Measurements from ENCODE around the gene SNX5.
A peak's percentile ranks its signal among the peaks of the same experiment; 100 is the strongest.

The SNX5 gene

DNA sequence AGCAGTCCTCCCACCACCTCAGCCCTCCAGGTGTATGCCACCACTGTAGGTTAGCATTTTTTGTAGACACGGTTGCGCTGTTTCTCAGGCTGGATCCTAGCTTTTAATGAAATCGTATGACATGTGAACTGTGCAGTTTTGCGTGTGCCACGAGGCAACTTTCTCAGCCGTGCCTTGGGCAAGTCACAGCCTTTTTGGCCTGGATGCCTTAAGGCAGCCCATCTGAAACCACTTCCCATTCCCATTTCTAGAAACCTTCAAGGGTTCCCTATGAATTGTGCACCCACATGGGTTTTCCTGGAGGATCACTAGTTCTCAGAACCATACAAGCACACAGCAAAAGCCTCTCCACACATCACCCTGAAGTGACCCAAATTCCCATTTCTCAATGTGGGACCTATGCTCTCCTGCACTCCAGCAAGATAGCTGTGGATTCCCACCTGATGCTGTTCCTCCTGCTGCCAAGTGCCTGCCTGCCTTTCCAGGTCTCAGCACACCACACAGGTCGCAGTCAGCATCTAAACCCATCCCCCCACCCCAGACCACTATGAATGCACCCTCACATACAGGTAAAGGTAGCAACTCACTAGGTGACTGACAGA lies 28.9 kb downstream of the SNX5 start:
- no peak for DNase-seq

DNA sequence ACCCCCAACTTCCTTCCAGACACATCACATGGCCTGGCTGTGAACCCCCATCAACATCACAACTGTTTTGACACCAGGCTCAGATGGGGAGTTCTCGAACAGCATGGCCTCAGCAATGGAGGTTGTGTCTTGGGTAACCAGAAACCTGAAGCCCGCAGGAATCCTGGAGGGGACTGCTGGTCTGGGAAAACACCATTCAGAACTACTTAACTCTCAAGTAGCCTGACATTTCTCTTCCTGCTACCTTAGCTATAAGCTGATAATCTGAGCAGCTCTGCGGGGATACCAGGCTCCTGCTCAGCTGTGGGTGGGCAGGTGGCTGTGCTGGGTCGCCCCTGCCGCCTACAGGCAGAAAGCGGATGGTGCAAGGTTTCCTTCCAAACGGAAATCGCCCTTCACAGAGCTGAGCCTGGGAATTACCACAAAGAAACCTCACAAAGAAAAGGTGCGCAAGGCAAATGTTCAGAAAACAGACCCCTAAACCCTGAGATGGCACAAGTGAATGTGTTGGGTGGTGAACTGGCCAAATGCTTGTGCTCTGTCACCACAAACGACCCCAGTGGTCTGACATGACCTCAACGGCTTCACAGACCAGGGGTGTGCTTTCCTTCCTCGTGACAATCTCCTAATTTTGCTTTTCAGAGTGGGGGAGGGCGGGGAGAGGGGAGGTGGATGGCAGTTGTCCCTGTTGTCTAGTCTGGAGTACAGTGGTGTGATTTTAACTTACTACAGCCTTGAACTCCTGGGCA lies 29.5 kb downstream of the SNX5 start:
- DNase-seq = peak; percentile 56 to 62

DNA sequence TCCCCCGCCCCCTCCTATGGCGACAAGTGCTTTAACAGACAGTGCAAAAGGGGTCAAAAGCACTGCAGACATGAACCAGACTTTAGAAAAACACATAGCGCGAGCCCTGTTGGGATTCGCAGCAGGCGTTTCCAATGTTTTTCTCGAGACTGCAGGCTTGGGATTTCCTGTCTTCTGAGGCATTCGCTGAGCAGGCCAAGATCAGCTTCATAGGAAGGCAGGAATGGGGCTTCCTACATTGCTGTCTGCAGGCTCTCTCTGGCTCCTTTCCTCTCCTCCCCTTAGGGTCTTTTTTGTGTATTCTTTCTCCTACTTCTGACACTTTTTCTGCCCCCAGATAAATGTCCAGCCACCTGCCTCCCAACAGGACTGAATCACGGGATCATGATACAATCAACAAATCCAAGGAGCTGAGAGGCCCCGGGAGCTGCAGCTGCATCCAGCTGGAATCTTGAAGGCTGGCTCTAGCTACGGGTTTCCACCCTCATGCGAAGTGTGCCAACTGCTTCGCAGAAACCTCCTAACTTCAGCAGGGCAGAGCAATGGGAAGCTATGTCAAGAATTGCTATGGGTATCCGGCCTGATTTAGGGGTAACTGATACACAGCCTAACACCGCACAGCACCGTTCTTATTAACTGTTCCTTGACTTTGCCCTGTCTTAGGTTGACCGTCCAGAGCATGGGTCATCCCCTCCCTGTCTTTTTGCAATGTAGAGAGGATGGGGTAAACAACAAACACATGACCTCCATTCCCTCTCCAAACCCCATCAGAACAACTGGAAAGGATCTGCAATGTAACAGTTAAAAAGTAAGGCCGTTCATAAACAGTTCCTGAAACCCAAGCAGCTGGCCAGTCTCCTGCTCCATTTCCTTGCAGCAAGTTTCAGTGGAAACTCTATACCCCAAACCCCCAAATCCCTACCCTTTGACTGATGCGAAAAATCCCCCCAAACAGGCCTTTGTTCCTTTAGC lies 31.5 kb downstream of the SNX5 start:
- no peak for DNase-seq

DNA sequence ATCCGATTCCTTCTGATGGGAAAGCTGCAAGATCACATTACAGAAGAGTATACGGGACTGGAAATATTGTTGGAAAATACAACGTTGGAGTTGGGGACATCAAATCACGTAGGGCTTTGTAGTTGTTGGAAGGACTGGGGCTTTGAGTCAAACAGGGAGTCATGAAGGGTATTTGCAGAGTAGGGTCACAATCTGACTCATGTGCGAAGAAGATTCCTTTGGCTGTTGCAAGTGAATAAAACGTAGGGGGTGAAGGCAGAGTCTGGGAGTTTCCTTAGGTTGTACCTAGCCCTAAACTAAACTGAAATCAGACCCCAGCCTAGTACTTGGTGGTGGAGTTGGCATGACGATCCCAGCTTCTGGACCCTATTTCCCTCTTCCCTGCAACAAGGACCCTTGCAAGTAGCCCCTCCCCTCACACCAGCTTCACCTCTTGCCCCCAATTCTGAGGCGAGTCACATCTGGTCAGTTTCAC lies 32.3 kb downstream of the SNX5 start:
- DNase-seq = no peak

DNA sequence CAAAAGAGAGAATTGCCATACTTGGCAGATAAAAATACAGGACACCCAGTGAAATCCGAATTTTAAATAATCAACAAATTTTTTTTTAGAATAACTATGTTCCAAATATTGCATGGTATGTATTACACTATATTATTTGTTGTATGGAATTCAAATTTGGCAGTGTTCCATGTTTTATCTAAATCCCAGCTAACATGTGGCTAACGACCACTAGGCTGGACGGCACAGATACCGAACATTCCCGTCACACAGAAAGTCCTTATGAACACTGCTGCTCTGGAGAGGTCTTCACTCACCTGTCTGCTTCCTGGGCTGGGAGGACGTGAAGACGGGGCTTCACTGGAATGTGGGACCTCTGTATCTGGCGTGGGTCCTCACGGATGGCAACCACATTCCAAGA lies 32.8 kb downstream of the SNX5 start:
- DNase-seq = no peak

DNA sequence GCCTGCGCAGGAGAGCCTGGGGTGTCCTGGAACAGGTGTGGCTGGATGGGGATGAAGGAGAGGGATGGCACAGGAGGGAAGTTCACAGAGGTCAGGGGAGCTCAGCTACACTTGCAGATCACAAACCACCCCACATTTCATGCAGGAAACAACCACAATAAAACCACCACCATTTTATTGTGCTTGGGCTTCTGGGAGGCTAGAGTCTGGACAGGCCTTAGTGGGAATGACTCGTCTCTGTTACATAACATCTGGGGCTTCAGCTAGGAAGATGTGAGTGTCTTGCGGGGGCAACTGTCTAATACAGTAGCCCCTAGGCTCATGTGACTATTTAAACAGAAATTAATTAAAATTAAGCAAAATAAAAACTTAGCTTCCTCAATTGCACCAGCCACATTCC lies 33.4 kb downstream of the SNX5 start:
- DNase-seq = no peak

DNA sequence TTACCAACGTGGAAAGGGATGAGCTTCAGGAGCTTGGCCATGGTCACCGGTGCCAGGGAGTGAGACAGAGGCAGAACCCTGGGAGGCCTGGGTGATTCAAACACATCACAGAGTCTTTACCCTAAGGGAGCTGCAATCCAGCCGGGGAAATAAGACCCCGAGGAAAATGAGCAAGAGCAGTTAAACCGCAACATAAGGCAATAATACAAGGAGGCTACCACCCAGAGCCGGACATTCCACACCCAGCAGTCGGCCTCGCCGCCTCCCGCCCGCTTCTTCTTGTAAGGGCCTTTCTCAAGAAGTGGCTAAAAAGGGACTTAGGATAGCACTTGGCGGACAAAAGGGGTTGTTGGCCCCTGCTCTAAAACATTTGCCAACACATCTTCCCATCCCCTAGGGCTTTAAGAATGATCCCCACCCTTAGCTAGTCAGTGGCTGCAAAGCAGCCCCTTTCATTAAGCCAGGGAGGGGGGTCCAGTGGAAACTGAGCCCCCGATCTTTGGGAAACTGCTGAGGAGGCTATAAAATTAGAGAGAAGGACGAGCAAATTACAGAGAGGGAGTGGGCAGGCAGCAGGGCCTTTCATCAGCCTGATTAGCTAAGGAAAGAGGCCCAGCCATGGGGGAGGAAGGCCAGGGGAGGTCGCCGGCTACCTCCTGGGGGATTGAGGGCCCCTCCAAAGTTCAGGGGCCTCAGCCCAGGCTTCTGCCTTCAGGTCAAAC lies 34.3 kb downstream of the SNX5 start:
- DNase-seq = no peak

DNA sequence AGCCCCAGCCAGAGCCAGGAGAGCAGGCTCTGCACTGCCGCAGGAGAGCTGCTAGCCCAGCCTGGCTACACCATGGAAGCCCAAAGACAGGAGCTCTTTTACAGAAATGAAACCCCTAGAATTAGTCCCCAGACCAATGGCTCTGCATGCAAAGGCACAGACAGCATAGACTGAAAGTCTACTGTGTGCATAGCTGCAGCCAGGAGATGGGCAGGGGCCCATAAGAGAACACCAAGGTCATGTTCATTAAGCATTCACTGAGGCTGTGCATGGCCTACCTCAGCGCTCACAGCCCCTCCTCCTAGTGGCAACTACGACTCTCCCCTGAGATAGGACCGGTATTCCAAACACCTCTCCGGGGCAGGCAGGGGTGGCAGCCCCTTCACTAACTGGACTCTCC lies 34.9 kb downstream of the SNX5 start:
- no peak for DNase-seq

DNA sequence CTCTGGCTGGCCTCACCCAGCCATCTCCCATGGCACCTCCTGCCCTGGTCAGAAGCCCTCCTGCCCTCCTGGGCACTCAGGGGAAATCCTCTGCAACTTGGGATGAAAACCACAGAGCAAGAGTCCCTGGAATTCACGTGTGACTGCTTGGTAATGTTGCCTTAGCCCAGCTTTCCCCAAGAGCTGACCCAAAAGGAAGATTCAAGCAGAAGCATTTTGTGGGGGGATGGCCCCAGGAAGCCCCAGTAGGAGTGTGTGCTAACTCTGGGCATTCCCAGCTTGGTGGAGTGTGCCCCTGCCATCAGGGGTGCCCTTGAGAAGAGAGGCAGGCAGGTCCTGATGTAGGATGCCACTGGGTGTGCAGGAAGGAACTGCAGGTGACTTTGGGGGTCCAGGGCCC lies 35.5 kb downstream of the SNX5 start:
- DNase-seq = no peak

DNA sequence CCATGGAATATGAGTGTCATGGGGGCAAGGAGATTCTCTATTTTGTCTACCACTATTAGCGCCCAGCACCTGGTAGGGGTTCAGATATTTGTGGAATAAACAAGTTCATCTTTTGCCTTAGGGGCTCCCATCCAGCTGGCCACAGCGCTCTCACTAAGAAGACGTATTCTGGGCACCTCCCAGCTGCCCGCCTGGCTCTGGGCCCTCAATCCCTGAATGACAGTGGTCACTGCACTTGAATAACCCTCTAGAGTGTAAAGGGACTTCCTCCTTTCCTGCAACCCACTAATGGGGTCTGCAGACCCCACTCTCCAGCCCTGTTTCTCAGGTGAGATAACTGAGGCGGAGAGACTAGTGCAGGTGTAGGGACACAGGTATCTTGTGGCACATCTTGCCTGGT lies 36.2 kb downstream of the SNX5 start:
- DNase-seq = no peak

DNA sequence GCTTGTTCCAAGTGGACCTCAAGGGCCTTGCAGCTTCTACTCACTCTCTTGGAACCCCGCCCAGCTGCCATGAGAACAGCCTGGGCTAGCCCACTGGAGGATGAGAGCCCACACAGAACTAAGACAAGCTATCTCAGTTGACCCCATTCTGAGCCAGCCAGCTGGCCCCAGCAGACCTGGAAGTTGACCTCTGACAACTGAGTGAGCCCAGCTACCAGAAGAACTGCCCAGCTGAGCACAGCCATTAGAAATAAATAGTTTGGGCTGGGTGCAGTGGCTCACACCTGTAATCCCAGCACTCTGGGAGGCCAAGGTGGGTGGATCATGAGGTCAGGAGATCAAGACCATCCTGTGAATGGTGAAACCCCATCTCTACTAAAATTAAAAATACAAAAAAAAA lies 37.1 kb downstream of the SNX5 start:
- DNase-seq = no peak

DNA sequence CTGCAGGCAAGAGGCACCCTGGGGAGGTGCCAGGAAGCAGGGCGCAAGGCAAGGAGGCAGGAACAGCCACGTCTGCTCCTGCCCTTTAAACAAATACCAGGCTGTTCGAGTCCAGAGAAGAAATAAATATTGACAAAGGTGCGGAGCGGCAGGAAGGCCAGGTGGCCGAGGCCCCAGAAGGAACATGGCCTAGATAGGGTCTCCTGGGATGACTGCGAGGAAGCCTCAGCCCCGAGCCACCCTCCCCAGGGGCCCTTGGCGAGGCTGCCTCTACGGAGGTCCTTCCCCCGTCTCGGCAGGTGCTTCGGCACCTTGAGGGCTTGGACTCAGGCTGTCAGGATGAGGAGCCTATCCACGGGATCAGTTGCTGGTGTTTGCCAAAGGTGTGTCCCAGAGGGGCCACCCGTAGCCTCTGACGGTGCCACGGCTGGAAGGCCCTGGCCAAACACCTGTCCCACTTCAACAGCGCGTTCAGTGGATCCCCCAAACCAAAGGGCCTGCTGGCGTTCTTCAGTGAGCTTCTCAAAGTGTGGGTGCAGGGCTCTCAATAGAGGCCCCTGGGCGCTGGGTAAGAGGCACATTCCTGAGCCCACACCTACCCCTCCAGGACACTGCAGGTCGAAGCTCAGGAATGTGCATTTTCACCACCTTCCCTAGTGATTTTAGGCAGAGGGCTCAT lies 39.8 kb downstream of the SNX5 start:
- DNase-seq = no peak

DNA sequence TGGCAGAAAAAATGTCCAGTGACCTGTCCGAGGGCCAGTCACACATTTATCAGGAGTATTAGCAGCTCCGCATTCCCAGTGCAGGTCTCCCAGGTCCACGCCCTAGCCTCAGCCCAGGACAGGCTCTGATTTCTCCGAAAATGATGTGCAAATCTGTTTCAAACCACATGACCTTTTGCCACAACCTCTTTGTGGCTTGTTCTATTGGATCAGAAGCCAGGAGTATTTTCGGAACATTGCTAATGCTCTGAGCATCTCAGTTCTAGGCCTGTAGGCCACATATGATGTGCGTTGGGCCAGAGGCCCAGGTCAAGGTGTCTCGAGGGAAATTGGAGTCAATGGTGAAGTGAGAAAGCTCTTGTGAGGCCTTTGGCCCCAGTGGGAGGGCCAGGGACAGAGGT lies 40.4 kb downstream of the SNX5 start:
- DNase-seq = no peak

DNA sequence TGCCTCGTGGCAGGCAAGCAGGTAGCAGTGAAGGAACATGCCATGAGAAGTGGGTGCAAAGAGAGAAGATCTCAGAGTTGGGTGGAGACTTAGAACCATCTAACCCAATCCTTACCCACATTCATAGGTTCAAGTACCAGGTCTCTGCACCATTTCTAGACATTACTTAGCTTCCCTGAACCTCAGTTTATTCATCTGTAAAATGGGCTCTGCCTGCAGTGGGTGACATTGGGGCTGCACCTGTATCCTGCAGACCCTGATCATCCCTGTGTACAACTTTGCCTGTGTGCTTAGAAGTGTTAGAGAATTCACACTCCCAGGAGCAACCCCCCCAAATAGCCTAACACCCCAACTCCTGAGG lies 42.7 kb downstream of the SNX5 start:
- no peak for DNase-seq

DNA sequence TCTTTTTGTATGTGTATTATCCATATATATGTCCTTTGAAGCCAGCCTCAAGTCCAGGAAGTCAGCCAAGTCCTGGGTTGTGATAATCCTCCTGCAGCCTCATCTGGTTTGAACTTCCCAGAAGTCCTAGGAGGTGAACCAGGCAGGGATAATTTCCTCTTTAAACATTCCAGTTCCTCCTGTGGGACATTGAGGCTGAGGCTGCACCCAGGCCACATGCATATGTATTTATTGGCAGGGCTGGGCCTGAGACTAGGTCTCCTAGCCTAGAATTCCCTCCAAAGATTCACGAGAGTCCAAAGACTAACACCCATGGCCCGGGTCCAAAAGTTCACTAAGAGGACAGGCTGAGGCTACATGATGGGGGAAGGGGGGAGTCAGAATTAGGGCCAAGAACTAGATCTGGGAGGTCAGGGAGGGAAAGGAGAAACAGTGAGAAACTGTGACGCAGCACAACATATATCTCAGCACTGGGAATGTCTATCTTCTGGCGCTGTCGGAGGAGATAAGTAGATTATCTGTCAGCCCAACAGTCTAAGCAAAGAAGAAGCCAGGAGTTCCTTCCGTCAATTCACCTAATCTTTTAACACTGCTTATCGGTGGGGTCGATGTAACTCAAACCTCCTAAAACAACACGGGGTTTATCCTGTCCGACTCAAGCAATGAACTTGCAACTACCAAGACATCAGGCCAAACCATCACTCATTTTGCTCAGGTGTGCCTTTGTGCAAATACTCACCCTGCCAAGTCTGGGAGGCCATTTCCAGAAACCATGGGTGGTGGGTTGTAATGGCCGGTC lies 43.3 kb downstream of the SNX5 start:
- DNase-seq = no peak

DNA sequence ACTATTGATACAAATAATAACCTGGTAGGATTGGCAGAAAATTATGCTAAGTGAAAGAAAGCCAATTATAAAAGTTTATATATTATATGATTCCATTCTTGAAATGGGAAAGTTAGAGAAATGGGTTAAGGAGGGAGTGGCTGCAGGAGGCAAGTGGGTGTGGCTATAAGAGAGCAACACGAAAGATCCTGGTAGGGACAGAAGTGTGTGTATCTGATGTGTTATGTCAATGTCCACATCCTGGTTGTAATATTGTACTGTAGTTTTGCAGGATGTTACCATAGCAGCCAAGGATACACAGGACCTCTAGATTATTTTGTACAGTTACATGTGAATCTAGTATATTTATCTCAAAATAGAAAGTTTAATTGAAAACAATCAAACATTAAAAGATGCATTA lies 46.8 kb downstream of the SNX5 start:
- no peak for DNase-seq

DNA sequence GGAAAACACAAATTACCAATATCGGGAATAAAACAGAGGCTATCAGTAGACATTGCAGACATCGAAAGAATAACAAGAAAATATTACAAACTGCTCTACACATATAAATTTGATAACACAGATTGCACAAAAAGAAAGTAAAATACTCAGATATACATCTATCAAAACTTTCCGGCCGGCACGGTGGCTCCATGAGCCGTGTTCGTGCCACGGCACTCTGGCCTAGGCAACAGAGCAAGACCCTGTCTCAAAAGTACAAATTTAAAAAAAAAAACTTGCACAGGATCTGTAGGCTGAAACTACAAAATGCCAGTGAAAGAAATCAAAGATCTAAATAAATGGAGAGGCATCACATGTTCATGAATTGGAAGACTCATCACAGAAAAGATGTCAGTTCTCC lies 49.4 kb downstream of the SNX5 start:
- no peak for DNase-seq

DNA sequence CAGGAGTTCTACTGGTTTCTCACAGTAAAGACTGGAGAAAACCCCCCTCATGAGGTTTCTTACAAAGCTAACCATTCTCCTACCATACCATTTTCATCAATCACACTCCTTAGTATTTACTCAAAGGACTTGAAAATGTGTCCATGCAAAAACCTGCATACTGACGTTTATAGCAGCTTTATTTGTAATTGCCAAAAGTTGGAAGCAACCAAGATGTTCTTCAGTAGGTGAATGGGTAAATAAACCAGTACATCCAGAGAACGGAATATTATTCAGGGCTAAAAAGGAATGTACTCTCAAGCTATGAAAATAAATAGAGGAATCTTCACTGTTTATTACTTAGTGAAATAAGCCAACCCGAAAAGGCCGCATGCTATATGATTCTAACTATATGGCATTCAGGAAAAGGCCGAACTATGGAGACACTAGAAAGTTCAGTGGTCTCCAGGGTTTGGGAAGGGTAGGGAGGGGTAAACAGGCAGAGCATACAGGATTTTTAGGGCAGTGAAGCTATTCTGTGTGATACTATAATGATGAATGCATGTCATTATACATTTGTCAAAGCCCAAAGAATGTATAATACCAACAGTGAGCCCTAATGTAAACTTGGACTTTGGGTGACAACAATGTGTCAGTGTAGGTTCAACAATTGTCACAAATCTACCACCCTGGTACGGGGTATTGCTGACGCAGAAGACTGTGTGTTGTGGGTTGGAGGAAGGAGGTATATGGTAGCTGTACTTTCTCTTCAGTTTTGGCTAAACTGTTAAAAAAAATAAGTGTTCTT lies 50.6 kb downstream of the SNX5 start:
- no peak for DNase-seq

DNA sequence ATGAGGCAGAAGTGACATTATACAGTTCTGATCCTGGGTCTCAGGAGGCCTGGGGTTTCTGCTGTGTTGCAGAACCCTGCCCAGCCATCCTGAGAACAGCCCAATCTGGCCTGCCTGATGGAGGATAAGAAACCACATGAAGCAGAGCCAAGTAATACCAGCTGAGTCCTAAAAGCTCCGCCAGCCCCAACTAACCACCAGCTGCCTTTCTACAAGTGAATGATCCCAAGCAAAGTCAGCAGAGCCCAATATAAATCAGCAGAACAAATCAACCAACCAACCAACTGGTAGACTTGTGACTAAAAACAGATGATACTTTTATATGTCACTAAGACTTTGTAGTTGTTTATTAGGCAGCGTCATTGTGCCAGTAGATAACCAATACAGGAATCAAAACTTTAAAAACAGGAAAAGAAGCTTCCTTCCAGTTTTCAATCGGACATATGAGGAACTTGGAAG lies 52.1 kb downstream of the SNX5 start:
- no peak for DNase-seq

DNA sequence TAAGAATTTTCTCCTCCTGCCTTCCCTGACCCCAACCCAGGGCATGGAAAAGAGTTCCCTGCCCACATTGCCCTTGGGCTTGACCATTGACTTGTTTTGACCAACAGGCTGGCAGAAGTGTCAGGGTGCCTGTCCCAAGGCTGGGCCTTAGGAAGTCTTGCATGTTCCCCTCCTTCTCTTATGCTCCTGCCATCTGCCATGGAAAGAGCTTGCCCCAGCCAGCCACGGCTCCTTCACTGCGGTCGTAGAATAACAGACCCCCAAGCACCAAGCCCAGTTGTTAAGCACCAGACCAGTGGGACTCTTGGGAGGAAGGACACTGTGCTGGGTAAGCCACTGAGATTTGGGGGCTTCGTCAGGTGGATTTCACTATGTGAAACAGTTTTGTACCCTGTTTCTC lies 53.6 kb downstream of the SNX5 start:
- DNase-seq = no peak

DNA sequence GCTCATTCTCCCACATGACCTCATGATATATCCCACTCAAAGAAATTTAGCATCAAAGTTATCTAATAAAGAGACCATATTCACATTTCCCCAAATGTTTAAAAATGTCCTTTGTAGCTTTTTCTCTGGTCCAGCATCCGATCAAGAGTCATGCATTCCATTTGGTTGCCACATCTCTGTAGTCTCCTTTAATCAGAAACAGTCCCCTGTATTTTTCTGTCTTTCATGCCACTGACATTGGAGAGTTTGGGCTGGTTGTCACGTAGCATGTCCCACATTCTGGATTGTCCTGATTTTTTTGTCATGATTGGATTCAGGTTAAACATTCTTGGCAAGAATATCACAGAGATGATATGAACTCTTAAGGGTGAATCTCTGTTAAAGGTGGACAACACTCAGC lies 55.7 kb downstream of the SNX5 start:
- no peak for DNase-seq
